GM19035 (cell line): ENCODE measurements around the gene TXLNG.
A peak's percentile ranks its signal among the peaks of the same experiment; 100 is the strongest.

ENCODE experiments used
- ATAC-seq: cut with Tn5 transposase; IDR thresholded peaks from one replicate; pipeline ENCODE4 v1.9.1; 2021; ENCODE audit not compliant: unreplicated experiment

Gene TXLNG

DNA sequence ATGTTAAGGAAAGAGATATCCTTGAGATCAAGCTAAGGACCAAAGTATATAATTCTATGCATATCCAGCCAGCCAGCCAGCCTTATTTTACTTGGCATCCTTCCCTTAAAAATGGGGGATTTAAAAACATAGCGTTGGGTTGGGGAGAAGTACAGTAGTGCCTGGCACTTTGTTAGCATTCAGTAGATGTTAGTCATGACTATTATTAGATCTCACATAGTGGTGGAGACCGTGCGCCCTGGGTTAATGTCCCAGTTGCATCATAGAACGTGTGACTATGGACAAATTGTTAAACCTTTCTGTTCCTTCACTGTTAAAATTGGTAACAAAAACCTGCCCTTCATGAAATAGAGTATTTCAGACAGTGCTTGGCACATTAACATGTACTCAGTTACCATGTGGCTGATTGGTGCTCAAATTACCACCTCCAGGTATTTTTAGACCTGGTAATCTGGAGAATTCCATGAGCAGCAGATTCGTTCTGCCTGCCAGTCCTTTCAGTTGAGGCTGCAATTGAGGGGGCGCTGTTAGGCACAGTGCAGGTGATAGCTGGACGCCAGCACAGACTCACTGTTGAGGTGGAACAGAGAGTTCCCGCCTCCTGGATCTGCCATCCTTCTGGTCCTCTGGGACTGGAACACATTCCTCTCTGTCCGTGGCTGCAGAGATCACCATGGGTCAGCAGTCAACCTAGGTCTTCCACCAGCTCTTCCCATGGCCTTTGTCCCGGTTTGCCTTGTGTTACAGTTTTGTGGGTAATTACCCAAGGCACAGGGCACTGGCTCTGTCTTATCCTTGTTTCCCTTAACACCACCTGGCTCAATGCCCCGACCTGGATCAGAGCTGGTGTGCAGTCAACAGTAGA, 52.2 kb downstream of the TXLNG start:
- ATAC-seq: no peak

DNA sequence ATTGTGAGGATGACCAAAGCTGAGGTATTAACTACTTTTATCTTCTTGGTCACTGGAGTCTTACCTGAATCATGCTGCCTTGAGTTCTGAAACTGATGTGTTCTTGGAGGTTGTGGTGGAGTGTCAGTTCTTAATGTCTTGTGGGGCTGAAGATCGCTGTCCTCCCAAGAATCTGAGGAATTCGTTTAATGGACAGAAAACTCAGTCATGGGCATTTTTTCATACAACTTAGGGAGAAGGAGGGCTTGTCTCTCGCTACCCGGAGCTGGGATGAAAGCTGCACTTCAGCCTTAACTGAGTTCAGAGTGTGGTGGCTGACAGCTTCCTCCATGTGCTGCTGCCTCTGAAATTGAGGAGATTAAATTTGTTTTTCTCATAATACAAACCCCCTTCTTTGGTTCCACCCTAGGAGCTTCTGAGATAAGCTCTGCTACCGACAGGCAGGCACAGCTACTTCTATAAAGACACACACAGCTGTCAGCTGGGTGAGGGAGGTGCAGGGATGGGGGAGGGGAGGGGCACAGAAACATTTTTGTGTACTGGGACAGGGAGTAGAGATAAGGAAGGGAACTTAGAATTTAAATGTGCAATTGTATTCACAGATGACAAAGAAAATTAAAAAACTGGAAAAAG, 53.1 kb downstream of the TXLNG start:
- ATAC-seq: no peak

- no peak for ATAC-seq
These were observed 53.7 kb downstream of the TXLNG start for GRCh38 chrX:16839852-16840460.

DNA sequence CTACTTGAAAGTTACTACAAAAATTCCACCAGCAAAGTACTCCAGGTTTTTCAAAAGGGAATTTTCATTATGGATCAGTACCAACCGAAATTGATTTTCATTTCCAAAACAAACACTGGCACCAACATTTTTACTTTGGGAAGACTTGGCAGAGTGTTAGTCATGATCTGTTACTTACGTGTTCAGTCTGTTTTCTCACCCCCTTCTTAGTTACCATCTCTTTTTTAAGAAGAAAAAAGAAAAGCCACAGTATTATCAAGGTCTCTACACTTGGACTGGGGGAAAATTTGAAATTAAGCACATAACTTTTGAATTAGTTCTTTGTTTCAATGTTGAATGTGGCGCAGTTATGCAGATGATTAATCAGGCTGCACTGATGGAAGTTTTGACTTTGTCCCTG, 56.4 kb downstream of the TXLNG start:
- ATAC-seq: no peak

GRCh38 chrX:16843208-16843909, 57.1 kb downstream of the TXLNG start:
- no peak for ATAC-seq

GRCh38 chrX:16845686-16846085, 59.4 kb downstream of the TXLNG start:
- no peak for ATAC-seq

- ATAC-seq: no peak
These were observed 62.3 kb downstream of the TXLNG start for GRCh38 chrX:16848541-16848940.

- no peak for ATAC-seq
These were observed 65.2 kb downstream of the TXLNG start for GRCh38 chrX:16851421-16851820.

GRCh38 chrX:16851827-16852226, 65.6 kb downstream of the TXLNG start:
- no peak for ATAC-seq

- ATAC-seq: no peak
These were observed 66.4 kb downstream of the TXLNG start for GRCh38 chrX:16852617-16853179.

GRCh38 chrX:16853537-16853936, 67.3 kb downstream of the TXLNG start:
- ATAC-seq: no peak

GRCh38 chrX:16855363-16856075, 69.3 kb downstream of the TXLNG start:
- peak; percentile 40 for ATAC-seq

GRCh38 chrX:16856076-16856404, 69.8 kb downstream of the TXLNG start:
- ATAC-seq: peak; percentile 64

GRCh38 chrX:16856744-16857143, 70.5 kb downstream of the TXLNG start:
- ATAC-seq: no peak

GRCh38 chrX:16862829-16863228, 76.6 kb downstream of the TXLNG start:
- no peak for ATAC-seq

DNA sequence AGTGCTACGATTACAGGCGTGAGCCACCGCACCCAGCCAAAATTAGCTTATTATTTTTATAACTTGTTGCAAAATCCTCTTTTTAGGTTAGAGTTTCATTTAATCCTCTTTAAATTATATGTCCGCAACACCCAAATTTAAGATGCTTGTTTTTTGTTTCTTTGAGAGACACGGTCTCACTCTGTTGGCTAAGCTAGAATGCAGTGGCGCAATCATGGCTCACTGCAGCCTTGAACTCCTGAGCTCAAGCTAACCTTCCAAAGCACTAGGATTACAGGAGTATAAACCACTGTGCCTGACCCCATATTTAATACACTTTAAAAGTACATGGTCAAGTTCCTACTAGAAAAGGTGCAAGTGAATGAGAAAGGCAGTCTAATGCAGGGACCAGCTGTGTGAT, 81.7 kb downstream of the TXLNG start:
- no peak for ATAC-seq

DNA sequence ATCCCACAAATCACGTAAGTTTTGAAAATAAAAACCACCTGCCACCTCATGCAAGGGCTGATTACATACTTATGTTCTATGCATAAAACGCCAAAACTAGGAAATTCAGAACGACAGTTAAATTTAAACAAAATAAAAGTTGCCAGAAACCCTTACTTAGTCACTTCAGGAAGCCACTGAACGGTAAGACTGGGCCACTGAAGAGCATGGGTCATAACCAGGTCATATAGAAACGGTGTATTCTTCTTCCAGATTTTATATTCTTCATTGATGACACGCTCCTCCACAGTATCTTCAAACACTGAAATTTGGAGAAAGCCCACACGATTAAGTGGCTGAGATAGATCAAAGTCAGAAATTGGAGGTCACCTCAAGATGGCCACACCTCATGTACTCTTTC, 82.7 kb downstream of the TXLNG start:
- no peak for ATAC-seq

- peak; percentile 59 for ATAC-seq
These were observed 83.3 kb downstream of the TXLNG start for GRCh38 chrX:16869393-16870094.

- ATAC-seq: peak; percentile 84
These were observed 84.0 kb downstream of the TXLNG start, which contains the start of gene RBBP7 for GRCh38 chrX:16870095-16870861. RBBP7 (minus strand) TSS chrX:16870362; CDS start chrX:16870053, 309 bp downstream.
